Kidney (tissue), 14 donors: ENCODE data around the gene ANKRD29. TPM values are rescaled to one million over a fixed set of nuclear protein-coding genes. Genes with fewer than 3 reads are reported as not detected.

ENCODE experiments used
- DNase-seq, 5 donors: peaks; one replicate each; pipeline ENCODE4 v3.0.0-alpha.2; 2013 to 2020
- FAIRE-seq: peaks from 2 replicates; lab custom pipeline; 2012; peaks lifted over from hg19 to GRCh38; lab: Jason Lieb, UNC
- H3K27ac ChIP-seq, 2 donors: one replicate each; pipeline ENCODE4 v1.7.0; 2013; ENCODE audit warnings: low read depth in 2 of 2, low read length in 2 of 2, inconsistent platforms in 1 of 2
- H3K27me3 ChIP-seq: one replicate; pipeline ENCODE4 v1.7.1; 2013; ENCODE audit warnings: low read length, inconsistent platforms; ENCODE audit not compliant: control insufficient read depth, insufficient read depth
- H3K36me3 ChIP-seq, 3 donors: one replicate each; pipeline versions ENCODE4 v1.7.0 to v1.7.1; 2013; ENCODE audit warnings: low read length in 3 of 3, control low read depth in 1 of 3, inconsistent platforms in 1 of 3; ENCODE audit not compliant: insufficient read depth in 3 of 3, control insufficient read depth in 2 of 3
- H3K4me1 ChIP-seq, 3 donors: one replicate each; pipeline versions ENCODE4 v1.7.0 to v1.7.1; 2013; ENCODE audit warnings: low read length in 3 of 3, inconsistent platforms in 1 of 3, low read depth in 1 of 3; ENCODE audit not compliant: control insufficient read depth in 2 of 3, insufficient read depth in 2 of 3
- H3K4me3 ChIP-seq, 3 donors: one replicate each; pipeline versions ENCODE4 v1.7.0 to v1.8.1; 2013; ENCODE audit warnings: low read length in 3 of 3, control low read depth in 1 of 3, inconsistent platforms in 1 of 3
- H3K9ac ChIP-seq, 3 donors: one replicate each; pipeline versions ENCODE4 v1.7.0 to v1.7.1; 2013; ENCODE audit warnings: low read length in 3 of 3, control low read depth in 1 of 3, inconsistent platforms in 1 of 3
- H3K9me3 ChIP-seq, 3 donors: one replicate each; pipeline versions ENCODE4 v1.7.0 to v1.7.1; 2013; ENCODE audit warnings: low read length in 3 of 3, control low read depth in 1 of 3, inconsistent platforms in 1 of 3; ENCODE audit not compliant: control insufficient read depth in 2 of 3, insufficient read depth in 1 of 3
- intact Hi-C: fragments of 100-400 bp; cut with DNase I; formaldehyde crosslinking; loops from one replicate; pipeline ENCODE4 v1.11.1; 2022
- polyA plus RNA-seq: library from polyadenylated mRNA; stranded (reverse); fragments of 350-450 nt; fragmentation: Illumina TruSeq; extraction: RNeasy Lipid Tissue Mini Kit (QIAGEN cat#74804); gene quantifications from one replicate; pipeline ENCODE4 v1.2.3, GENCODE V29; 2014; ENCODE audit warnings: low read depth, low replicate concordance; ENCODE audit not compliant: insufficient read depth
- total RNA-seq: library from RNA; stranded (reverse); fragmentation: NEBNext Ultra II Directional; extraction: Animal tissue kit (Norgen Biotek cat#: 25700); gene quantifications from one replicate; pipeline ENCODE4 v1.2.1, GENCODE V29; 2021
- TF ChIP-seq, protein P1 (sequence below): IDR thresholded peaks from 3 replicates; pipeline ENCODE4 v1.5.1; 2012; ENCODE audit warnings: mild to moderate bottlenecking, moderate library complexity, borderline replicate concordance; ENCODE audit not compliant: insufficient read depth; ENCODE audit errors: extremely low read depth
- donor health status: control.
- donor health status: control.
- donor health status: control.
- donor health status: control.
- donor health status: control.
- donor health status: DM: yes; HTN: yes; CAD: no.
- donor health status: Normal renal cell carcinoma (clear cell type).

ANKRD29 gene
- total and polyA plus RNA-seq, 2 donors from 2014 or later = 4.9 to 5.2 TPM

DNA sequence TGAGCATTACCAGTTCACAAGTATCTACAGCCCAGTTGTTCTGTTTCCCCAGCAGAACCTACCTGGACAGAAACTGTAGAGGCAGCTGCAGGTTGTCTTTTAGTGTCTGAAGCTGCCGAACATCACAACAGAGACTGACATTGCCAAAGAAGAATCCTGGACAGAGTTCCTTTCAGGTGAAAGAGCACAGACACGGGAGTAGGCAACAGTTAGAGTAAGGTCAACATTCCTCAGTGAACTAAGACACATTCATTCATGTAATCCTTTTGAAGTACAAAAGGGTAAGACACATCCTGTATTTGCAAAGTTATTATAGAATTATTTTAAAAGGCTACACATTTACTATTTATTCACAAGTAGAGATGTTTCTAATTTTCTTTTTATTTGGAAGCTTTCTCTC is 90.7 kb downstream of the ANKRD29 start:
- H3K4me3 ChIP-seq = no peak overlapping the region
- no peaks in the 10 kb centered on the region for H3K9me3 ChIP-seq
- FAIRE-seq = no peak
- H3K4me1 ChIP-seq = peaks cover 0 to 6% (median 0%) of the 10 kb centered on the region in 3 donors
- intact Hi-C loops = no loop called here
- DNase-seq = no peak
- no peaks in the 10 kb centered on the region for H3K27me3 ChIP-seq
- no peak overlapping the region for H3K9ac ChIP-seq
- no peak overlapping the region for H3K27ac ChIP-seq
- TF ChIP-seq, protein P1, sequence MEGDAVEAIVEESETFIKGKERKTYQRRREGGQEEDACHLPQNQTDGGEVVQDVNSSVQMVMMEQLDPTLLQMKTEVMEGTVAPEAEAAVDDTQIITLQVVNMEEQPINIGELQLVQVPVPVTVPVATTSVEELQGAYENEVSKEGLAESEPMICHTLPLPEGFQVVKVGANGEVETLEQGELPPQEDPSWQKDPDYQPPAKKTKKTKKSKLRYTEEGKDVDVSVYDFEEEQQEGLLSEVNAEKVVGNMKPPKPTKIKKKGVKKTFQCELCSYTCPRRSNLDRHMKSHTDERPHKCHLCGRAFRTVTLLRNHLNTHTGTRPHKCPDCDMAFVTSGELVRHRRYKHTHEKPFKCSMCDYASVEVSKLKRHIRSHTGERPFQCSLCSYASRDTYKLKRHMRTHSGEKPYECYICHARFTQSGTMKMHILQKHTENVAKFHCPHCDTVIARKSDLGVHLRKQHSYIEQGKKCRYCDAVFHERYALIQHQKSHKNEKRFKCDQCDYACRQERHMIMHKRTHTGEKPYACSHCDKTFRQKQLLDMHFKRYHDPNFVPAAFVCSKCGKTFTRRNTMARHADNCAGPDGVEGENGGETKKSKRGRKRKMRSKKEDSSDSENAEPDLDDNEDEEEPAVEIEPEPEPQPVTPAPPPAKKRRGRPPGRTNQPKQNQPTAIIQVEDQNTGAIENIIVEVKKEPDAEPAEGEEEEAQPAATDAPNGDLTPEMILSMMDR = no peak
- H3K36me3 ChIP-seq = peaks cover 3 to 15% (median 13%) of the 10 kb centered on the region in 3 donors

DNA sequence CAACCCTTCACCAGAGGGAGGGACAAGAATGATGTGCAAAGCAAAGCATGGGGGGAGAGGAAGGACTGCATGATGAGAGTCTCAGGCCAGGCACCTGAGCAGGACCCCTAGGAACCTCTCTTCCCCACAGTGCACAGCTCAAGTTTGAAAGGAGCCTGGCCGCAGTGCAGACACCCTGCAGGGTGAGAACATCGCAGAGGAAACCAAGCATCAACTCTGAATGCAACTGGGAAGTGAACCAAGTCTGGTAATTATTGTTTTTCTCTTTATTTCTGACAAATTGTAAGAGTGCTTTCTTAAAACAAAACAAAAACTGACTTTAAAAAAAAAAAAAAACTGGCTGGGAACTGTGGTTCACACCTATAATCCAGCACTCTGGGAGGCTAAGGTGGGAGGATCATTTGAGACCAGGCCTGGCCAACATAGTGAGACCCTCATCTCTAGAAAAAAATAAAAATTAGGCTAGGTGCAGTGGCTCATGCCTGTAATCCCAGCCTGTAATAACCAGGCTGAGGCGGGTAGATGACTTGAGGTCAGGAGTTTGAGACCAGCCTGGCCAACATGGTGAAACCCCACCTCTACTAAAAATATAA is 91.7 kb downstream of the ANKRD29 start:
- FAIRE-seq (no peak), DNase-seq (no peak)
- intact Hi-C loops = no loop called here

DNA sequence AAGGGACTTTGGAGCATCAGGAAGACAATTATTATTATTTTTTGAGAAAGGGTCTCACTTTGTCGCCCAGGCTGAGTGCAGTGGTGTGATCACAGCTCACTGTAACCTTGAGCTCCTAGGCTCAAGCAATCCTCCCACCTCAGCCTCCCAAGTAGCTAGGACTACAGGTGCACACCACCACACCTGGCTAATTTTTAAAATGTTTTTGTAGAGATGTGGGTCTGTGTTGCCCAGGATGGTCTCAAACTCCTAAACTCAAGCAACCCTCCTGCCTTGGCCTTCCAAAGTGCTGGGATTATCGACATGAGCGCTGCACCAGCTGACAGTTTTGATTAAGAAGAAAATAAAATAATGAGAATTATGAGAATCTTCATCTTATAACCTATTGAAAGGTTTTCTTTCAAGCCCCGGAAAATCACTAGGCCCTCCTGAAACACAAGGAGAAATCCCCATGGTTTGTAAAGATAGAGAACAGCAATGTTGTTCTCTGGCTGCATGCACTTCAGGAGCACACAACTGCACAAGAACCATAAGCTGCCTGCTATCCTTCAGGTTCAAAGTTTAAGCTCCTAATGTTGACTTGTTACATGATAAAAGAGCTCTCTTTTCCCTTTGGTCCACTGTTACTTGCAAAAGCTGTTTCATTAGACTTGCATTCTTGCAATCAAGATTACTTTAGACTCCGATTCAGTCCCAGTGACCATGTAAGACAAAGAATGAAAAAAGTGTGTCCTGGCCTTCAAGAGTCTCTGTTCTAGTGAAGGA is 93.2 kb downstream of the ANKRD29 start:
- intact Hi-C loops = no loop called here
- Histone ChIP-seq H3K4me1 (peaks cover 0 to 6% (median 0%) of the 10 kb centered on the region in 3 donors), H3K4me3 (no peak overlapping the region), H3K36me3 (peaks cover 3 to 19% (median 13%) of the 10 kb centered on the region in 3 donors), H3K9me3 (no peaks in the 10 kb centered on the region), H3K9ac (no peak overlapping the region), H3K27me3 (no peaks in the 10 kb centered on the region), H3K27ac (no peak overlapping the region)
- TF ChIP-seq, protein P1 = no peak
- FAIRE-seq (no peak), DNase-seq (no peak)

More for the DNA sequence above, 91.7 kb downstream of the ANKRD29 start:
- no peak overlapping the region for H3K4me3 ChIP-seq
- H3K9ac ChIP-seq = no peak overlapping the region
- TF ChIP-seq, protein P1 = no peak
- H3K27me3 ChIP-seq = no peaks in the 10 kb centered on the region
- H3K27ac ChIP-seq = no peak overlapping the region
- H3K4me1 ChIP-seq = peaks cover 0 to 6% (median 0%) of the 10 kb centered on the region in 3 donors
- peaks cover 3 to 19% (median 13%) of the 10 kb centered on the region in 3 donors for H3K36me3 ChIP-seq
- no peaks in the 10 kb centered on the region for H3K9me3 ChIP-seq
